ENCODE measurements around the gene SDHC.
"Not testable (repeated sequence)": the region's sequence is repeated elsewhere in the genome, so short reads cannot be mapped to it uniquely, and the experiment has no call there.

SDHC gene

GRCh38 chr1:161311595-161312181 lies 2.5 kb upstream of the SDHC start:
- DNase-seq = no peak

GRCh38 chr1:161313554-161314200 lies 504 bp upstream of the SDHC start:
- DNase-seq = no peak

DNA sequence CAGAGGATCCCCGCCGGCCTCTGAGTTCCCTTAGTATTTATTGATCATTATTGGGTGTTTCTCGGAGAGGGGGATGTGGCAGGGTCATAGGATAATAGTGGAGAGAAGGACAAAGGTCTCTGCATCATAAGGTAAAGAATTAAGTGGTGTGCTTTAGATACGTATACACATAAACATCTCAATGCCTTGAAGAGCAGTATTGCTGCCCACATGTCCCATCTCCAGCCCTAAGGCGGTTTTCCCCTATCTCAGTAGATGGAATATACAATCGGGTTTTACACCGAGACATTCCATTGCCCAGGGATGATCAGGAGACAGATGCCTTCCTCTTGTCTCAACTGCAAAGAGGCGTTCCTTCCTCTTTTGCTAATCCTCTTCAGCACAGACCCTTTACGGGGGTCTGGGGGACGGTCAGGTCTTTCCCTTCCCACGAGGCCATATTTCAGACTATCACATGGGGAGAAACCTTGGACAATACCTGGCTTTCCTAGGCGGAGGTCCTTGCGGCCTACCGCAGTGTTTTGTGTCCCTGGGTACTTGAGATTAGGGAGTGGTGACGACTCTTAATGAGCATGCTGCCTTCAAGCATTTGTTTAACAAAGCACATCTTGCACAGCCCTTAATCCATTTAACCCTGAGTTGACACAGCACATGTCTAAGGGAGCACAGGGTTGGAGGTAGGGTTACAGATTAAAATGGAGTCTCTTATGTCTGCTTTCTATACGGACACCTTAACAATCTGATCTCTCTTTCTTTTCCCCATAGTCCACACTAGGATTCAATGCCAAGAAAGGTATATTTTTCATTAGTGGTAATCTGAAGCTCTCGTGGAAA lies 1.9 kb downstream of the SDHC start:
- DNase-seq = not testable (repeated sequence)

GRCh38 chr1:161324020-161324419 lies 9.8 kb downstream of the SDHC start:
- DNase-seq = no peak

DNA sequence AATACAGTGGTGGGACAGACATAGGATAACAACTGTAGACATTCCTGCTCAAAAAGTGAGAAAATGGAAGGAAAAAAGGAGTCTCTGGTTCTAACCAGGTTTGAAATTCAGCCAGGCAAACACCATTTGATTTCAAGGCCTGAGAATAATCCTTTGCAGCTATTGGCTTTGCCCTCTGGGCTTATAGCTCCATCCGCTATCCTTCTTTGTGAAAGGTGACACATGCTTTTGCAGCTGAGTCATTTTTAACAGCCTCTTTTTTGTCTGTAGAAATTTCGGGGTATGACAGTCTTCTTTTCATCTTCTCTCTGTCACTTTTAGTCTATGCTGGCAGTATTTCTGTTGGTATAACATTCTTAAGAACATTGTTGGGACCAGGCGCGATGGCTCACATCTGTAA lies 16.2 kb downstream of the SDHC start:
- DNase-seq = no peak

DNA sequence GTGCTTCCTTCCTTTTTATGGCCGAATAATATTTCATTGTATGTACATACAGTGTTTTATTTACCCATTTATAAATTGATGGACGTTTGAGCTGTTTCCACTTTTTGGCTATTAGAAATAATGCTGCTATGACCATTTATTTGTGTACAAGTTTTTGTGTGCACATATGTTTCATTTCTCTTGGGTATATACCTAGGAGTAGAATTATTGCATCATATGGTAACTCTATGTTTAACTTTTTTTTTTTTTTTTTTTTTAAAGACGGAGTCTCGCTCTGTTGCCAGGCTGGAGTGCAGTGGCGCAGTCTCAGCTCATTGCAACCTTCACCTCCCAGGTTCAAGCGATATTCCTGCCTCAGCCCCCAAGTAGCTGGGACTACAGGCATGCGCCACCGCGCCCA lies 19.0 kb downstream of the SDHC start:
- no peak for DNase-seq

DNA sequence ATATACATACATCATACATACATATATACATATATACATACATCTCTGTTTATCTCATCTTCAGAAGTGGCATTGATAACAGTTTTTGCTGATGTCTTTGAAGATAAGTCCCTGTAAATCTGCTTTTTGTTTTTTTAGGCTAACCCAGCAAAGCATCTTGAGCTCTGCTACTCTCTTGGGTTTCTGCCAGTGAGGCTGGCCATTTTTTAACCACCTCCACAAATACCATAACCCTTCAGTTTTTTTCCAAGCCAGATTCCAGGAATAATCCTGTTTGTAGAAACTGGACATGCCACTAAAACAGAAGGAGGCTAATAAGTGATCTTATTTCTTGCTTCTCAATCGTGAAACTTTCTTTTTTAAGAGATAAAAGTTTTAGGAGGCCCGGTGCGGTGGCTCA lies 21.6 kb downstream of the SDHC start:
- no peak for DNase-seq

DNA sequence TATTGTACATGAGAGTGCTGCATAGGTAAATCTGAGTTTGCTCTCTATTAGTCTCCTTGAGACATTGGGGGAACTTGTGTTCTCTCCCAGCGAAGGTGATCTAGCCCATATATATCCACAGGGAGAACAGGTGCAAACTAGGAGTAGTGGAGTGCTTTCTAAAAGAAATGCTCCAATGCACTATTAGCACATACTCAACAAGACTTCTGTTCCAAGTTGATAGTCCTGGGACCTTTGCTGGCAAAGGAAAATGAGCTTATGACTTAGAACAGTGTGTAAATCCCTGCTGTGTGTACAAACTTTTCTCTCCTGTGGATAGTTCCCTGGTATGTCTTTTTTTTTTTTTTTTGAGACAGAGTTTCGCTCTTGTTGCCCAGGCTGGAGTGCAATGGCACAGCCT lies 28.0 kb downstream of the SDHC start:
- DNase-seq = no peak

- no peak for DNase-seq
Observed at GRCh38 chr1:161342821-161343220, 28.6 kb downstream of the SDHC start.

- DNase-seq = no peak
Observed at GRCh38 chr1:161350671-161351070, 36.5 kb downstream of the SDHC start.

DNA sequence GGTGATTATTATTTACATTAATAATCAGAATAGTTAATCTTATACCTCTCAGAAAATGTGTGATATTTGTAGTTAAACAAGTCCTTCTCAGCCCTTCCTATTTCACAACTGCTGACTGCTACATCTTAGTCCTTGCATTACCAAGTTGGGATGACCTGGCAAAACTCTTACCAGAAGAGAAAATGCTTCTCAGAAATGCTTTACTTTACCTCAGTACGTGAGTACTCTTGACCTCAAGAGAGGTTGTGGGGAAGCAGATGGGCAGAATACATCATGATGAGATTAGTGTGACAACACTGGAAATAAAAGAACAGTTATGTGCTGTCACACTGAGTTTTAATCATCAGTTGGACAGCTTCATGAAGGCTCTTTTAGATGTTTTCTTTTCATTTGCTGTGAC lies 37.3 kb downstream of the SDHC start:
- DNase-seq = no peak

DNA sequence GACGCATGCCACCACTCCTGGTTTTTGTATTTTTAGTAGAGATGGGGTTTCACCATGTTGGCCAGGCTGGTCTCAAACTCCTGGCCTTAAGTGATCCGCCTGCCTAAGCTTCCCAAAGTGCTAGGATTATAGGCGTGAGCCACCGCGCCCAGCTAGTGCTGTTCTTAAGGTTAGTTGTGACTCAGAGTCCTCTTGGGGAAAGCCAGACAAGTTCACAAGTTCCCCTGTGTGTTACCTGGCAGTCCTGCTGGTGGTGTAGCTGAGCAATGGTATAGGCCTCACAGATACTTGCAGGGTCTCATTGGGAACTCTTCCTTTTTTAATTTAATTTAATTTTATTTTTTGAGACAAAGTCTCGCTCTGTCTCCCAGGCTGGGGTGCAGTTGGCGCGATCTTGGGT lies 42.9 kb downstream of the SDHC start:
- no peak for DNase-seq

- no peak for DNase-seq
Observed at GRCh38 chr1:161359291-161359690, 45.1 kb downstream of the SDHC start.

GRCh38 chr1:161364332-161364731 lies 50.2 kb downstream of the SDHC start:
- no peak for DNase-seq

DNA sequence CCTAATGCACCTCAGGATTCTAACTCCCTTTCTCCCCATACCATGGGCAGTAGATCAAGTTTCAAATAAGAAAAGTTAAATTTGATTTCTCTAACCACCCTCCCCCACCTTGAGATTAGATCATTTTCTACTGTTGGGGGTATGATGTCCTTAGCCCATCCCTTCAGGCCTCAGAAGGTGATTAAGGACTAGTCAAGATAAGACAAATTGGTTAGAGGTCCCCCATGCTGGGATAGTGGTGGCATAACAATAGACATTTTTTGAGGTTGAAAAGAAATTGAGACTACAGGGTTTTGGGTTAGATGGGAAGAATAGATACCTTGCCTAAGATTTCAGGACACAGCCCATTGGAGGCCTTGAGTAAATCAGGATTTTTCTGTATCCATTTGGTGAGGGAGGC lies 51.0 kb downstream of the SDHC start:
- no peak for DNase-seq

DNA sequence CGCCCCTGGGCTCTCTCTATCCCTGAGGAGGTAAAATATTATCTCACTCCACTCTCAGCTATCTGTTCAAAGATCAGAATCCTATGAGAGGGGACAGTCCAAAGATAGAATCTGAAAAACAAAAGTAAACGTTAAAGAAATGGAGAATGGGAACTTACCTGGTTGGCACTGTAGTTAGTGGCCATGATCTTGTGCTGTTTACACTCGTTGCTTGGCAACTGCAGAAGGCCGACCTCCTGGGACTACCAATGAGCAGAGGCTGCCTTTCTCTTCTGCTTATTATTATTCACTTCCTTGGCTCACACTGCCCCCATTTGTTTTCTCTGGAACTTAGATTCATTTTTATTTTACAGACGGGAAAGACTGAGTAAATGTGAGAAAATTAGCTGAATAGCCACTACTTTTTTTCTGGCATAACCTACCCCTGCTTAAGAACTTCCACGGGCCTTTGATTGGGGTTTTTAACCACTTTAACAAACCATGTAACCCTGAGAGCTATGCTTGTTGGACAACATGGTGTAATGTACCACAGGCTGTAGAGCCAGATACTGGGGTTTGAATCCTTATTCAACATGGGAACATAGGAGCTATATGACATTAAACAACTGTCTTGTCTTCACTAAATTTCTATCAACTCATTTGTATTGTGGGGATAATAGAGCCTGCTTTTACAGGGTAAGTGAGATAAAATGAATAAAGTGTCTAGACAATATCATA lies 53.7 kb downstream of the SDHC start, which contains the start of gene CFAP126:
CFAP126 (minus strand) TSS at position 193 of the 717 bp plus-strand sequence; CDS start at position 185, 8 bp downstream.
- DNase-seq = peak in 1 of 2 experiments; percentile 28

DNA sequence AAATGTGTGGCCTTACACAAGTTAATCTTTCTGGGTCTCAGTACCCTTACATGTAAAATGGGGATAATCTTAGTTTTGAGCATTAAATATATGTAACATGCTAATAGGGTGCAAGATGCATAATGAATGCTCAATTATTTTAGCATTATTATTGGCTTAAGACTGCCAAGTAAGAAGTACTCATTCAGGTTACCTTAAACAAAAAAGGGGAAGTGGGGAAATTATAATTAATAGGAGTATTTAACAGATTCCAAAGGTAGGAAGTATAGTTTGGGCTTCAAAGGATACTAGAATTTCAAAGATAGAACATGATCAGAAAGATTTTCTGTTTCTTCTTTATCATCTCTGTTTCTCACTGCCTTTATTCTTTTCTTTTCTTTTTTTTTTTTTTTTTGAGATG lies 59.3 kb downstream of the SDHC start:
- DNase-seq = no peak

DNA sequence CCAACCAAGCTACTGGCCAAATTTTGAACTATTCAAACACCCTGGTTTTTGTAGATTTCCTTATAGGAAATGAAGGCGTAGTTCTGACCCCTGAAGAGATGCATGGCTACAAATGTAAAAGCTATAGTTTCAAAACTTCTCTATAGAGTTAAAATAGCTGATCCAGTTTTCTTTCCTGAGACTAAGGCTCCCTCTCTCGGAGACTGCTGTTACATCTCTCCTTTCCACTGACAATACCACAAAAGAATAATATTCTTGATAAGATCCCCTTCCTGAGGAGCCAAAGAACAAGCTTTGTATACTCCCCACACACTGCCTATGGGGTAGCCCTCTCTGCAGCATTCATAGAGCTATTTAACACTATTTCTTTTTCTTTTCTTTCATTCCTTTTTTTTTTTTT lies 60.2 kb downstream of the SDHC start:
- no peak for DNase-seq

DNA sequence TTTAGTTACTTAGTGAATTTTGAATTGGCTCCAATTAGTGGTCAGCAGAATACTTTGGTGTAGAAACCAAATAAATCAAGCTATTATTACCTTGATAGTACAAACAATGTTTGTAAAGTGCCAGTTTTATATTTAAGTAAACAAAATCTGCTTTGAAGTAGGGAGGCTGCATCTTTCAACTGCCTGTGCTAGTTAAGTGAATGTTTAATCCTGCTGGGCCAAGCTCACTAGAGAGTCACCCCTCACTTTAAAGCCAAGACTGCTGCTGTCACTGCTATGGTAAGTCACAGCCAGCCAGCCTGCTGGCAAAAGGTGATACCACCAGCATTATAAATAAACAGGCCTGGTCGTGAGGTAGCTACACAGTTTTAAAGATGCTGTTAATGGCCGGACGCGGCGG lies 63.8 kb downstream of the SDHC start:
- no peak for DNase-seq

DNA sequence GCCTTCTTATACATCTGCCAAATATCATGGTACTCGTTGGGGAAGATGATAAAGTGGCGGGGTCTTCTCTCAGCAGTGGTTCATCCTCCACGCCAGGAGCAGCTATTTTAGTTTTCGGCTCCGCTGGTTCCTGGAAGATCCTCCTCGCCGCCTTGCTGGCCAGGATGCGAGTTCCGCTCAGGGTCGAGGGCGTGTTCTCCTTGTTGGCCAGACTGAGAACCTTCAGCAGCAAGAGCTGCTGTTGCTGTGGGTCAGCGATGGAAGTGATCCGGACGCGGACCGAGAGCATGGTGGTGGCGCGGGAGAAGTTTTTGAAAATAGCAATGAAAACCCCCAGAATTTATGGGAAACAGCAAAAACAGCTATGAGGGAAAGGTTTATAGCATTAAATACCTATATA lies 64.9 kb downstream of the SDHC start:
- no peak for DNase-seq

DNA sequence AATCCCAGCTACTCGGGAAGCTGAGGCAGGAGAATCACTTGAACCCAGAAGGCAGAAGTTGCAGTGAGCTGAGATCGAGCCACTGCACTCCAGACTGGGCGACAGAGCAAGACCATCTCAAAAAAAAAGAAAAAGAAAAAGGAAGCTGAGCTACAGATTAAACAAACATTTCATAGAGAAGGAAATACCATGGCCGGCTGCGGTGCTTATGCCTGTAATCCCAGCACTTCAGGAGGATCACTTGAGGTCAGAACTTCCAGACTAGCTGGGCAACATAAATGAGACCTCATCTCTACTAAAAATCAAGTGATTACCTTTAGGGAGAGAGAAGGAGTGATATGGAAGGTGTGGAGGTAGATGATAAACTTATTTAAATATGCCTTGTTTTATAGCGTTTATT lies 67.5 kb downstream of the SDHC start:
- no peak for DNase-seq

- DNase-seq = peak; percentile 63 to 68
Observed at GRCh38 chr1:161382214-161383019, 68.2 kb downstream of the SDHC start.

- no peak for DNase-seq
Observed at GRCh38 chr1:161388639-161389038, 74.5 kb downstream of the SDHC start.

All from SHP77 (cell line).